GM21381 (cell line): ENCODE data around the gene KRT14.
"Not testable (repeated sequence)": the region's sequence is repeated elsewhere in the genome, so short reads cannot be mapped to it uniquely, and the experiment has no call there.

Experiments
- ATAC-seq: cut with Tn5 transposase; IDR thresholded peaks from one replicate; pipeline ENCODE4 v1.9.1; 2021; ENCODE audit warnings: mild to moderate bottlenecking, moderate library complexity; ENCODE audit not compliant: unreplicated experiment

Gene KRT14

DNA sequence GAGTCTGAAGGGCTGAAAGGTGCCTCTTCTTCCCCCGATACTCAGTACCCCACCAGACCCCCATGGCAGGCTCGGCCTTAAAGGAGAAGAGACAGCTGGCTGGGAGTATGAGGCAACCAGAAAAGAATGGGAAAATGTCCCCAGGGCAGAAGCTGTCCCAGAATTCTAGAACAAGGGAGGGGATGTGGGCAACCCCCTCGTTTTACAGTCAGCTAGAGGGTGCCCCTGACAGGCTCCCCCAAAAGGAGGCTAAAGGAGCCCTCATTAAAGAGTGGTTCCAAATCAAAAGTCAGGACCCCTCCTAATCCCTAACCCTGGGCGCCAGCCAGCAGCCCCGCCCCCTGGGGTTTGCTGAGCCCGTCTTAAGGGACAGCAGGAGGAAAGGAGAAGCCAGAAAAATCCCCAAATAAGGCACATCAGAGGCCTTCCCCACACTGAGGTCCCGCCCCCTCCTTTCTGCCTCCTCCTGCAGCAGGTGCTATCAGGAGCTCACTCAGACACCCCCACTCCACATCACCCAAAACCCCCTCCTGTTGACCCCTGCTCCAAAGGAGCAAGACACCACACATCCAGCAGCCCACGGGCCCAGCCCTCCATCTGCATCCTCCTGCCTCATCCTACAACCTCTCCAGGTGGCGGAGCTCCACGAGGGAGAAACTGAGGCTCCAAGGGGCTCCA, 36.6 kb upstream of the KRT14 start:
- ATAC-seq, result not testable (repeated sequence)

- ATAC-seq, result not testable (repeated sequence)
Observed at GRCh38 chr17:41622340-41623183, 35.9 kb upstream of the KRT14 start.

DNA sequence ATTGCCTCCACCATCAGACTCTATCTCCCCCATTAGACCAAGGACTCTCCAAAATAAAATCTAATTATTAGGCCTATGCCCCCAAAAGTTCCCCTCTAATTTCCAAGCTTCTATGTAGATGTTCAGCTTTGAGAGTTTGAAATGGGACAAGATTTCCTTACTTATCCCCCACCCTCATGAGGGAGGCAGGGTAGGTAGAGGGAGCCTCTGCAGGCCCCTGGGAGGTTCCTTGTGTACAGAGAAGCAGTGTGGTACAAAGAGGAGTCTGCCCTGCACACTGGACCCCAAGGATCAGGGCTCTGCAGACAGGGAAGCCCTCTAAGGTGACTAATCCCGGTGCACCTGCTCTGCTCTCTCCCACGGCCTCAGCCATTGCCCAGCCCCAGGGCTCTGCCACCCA, 35.2 kb upstream of the KRT14 start:
- no peak for ATAC-seq

DNA sequence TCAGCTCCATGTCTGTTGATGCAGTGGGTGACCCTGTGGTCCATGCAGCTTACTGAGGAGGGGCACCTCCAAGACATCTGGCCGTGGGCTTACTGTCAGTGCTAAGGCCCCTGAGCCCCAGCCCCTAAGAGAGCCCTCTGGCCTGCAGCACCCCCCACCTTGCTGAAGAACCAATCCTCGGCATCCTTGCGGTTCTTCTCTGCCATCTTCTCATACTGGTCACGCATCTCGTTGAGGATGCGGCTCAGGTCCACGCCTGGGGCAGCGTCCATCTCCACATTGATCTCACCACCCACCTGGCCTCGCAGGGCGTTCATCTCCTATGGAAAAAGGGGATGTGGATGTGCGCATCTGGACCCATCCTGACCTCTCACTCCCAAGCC, 34.7 kb upstream of the KRT14 start:
- not testable (repeated sequence) for ATAC-seq

DNA sequence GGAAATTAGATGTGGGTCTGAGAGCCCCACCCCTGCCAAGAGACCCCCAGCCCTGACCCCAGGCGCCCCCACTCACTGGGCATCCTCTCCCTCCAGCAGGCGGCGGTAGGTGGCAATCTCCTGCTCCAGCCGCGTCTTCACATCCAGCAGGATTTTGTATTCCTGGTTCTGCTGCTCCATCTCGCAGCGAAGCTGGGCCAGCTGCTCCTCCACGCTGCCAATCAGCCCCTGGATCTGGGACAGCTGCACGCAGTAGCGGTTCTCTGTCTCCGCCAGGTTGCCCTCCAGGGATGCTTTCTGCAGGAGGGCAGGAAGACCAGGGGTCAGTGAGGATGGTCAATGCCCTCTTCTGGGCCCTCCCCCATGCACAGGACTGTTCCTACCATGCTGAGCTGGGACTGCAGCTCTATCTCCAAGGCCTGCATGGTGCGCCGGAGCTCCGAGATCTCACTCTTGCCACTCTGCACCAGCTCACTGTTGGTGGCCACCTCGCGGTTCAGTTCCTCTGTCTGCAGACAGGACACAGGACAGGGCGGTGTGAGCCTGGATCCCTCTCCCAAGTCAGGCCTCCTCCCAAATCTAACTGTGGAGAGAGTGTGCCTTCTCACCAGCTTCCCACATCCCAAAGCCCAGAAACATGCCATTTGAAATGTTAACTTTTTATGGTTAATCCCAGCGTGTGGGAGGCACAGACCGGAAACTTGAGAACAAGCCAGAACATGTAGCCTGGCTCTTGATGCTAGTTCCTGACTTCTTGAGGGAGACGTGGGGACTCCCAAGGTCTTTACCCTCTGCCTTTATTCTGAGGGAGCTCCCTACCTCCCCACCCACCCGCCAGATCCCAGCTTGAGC, 34.1 kb upstream of the KRT14 start:
- no peak for ATAC-seq

GRCh38 chr17:41619927-41620582, 33.4 kb upstream of the KRT14 start:
- not testable (repeated sequence) for ATAC-seq

DNA sequence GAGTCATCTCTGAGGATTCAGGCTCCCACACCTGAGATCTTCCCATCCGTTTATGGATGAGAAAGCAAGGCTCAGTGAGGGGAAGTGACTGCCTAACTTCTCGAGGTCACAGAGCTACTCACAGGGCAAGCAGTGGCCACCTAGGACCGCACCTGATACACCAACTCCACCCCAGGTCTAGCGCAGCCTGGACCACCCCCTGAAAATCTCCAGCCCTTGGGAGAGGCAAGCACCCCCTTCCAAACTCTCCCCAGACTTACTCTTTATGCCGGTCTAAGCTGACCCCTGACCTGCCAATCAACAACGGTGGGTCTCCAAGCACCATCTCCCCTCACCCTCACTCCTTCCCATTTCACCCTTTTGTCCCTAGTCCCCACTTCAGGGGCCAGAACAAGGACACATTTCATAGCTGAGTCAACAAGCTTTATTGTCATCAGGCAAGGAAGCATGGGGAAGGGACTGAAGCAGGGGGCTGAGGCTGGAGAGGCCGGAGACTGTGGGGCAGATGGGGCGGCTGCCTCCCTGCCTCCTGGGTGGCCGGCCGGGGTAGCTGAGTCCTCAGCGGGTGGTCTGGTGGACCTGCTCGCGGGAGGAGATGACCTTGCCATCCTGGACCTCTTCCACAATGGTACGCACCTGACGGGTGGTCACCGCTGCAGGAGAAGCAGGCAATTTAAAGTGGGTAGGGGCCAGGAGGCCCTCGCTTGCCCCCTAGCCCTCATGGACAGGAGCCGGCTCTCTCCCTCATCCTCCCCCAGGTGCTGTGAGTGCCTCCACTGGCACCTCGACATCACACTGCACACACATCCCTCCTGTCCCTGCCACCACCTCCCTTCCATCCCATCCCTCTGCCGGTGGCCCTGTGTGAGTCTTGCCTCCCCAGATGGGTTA, 32.6 kb upstream of the KRT14 start:
- ATAC-seq, result no peak

- ATAC-seq, result no peak
Observed at GRCh38 chr17:41618341-41619035, 31.8 kb upstream of the KRT14 start.

DNA sequence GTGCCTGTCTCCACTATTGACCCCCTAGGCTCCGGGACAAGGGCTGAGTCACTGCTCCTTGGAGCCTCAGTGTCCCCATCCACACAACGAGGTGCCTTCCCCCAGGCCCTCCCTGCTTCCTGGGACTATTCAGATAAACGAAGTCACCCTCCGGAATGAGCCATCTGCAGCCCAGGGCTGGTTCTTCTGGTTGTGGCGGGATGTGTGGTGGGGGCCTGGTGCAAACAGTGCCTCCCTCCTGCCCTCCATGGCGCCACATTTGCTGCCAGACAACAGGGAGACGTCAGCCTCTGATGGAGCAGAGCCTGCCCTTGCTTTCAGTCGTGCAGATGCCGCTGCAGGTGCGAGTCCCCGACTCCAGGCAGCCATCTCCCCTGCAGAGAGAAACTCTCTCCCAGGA, 31.0 kb upstream of the KRT14 start:
- ATAC-seq, result no peak

DNA sequence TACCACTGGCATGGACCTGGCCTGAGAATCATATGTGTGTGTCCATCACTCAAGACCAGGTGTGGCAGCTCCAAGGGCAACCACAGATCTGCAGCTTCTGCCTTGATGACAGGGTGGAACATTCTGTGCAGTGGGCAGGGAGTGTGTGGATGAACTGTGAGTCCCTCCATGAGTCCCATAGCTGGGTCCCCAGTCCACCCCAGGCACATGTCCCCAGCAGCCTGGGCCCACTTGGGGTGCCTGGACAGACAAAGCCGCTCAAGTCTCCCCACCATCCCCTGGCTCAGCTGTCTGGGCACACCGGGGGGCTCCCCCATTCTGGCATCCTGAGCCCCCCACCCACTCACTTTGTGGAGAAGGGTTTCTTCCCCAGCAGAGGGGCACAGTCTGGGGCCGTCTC, 30.4 kb upstream of the KRT14 start:
- no peak for ATAC-seq

GRCh38 chr17:41616486-41616885, 29.8 kb upstream of the KRT14 start:
- ATAC-seq, result not testable (repeated sequence)

DNA sequence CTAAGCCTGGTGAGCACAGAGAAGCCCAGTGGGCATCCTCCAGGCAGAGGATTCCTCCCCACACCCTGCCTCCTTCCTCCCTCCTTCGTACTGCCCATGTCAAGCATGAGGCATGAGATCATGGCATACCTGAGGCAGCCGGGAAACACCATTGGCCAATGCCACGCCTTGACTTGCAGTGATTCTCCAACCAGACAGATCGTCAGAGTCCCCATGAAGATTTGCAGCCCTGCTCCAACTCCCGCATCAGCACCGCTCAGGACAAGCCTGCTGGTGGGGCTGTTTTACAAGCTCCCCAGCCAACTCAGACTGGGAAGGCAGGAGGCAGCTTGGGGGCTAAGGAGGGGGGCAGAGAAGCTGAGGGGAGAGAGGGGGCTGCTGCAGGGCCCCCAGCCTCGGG, 28.8 kb upstream of the KRT14 start:
- no peak for ATAC-seq

DNA sequence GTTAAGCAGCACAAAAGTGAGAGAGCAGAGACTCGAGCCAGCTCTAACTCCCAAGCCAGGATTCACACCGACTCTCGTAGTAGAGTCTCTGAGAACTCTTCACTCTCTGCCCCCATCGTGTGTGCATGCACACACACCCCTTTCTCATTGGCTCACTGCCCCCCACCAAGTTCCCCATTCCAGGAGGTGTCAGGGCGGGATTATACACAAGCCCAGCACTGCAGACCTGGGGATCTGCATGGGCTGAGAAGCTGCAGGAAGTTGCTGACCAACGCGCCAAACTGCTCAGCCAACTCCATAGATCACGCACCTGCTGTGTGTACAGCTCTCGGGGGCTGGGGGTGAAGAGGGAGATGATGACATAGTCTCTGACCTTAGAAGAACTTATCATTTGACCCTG, 28.1 kb upstream of the KRT14 start:
- not testable (repeated sequence) for ATAC-seq

GRCh38 chr17:41614098-41614497, 27.4 kb upstream of the KRT14 start:
- ATAC-seq, result no peak

DNA sequence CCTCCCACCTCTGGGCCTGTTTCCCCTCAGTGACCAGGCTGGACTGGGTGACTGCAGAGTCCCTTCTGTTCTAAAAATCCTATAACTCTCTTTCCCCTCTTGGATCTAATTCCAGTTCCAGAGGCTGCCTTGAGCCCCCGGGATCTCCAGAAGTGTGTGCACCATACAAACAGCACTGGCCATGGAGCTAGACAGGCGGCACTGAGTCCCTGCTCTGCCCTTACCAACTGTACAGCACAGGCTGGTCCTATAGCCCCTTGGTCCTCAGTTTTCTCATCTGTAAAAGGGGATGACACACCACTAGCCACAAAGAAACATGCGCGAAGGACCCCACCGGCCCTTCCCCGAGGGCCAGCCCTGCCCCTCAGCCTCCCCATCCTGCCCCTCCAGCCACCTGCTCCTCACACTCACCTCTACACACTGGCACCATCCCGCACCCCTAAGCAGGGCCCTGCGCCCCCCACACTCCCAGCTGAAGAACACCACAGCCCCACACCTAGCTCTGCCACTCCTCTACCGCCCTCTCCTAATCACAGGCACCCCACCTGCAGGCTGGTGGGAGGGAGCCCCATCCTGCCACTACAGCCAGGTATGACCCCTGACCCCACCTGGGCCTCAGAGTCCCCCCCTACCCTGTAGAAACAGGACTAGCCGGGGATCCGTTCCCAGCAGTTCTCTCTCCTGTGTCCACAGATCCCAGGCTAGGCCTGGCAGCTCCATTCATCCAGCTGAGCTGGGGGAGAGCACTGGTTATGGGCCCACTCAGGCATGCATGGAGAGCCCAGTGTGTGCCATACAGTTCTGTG, 26.8 kb upstream of the KRT14 start:
- ATAC-seq, result no peak

- not testable (repeated sequence) for ATAC-seq
Observed at GRCh38 chr17:41612376-41613160, 25.9 kb upstream of the KRT14 start, which contains the start of gene KRT16. Gene KRT16 (minus strand): TSS chr17:41612767. CDS start chr17:41612688, 79 bp downstream.

DNA sequence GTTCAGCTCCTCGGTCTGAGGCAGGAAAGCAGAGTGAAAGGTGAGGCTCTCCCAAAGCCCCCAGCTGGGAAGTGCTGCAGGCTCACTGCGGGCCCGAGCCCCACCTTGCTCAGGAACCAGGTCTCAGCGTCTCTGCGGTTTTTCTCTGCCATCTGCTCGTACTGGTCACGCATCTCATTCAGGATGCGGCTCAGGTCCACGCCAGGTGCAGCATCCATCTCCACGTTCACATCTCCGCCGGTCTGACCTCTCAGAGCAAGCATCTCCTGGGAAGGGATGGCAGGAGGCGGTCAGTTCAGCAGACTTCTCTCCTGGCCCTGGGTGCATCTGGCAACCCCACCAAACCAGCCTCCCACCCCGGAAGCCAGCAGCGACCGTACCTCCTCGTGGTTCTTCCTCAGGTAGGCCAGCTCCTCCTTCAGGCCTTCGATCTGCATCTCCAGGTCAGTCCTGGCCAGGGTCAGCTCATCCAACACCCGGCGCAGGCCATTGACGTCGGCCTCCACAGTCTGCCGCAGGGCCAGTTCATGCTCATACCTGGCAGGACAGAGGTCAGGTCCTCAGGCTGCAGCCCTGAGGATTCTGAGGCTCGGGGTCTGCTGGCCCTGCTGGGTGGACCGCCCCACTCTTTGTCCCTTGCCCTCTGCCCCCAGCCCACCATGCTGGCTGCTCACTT, 24.4 kb upstream of the KRT14 start:
- no peak for ATAC-seq
